HG02970 (cell line): ENCODE data around the gene HEY2.
A peak's percentile ranks its signal among the peaks of the same experiment; 100 is the strongest.
"Not testable (repeated sequence)": the region's sequence is repeated elsewhere in the genome, so short reads cannot be mapped to it uniquely, and the experiment has no call there.

Experiments used
- ATAC-seq: cut with Tn5 transposase; IDR thresholded peaks from one replicate; pipeline ENCODE4 v1.9.1; 2021; ENCODE audit warnings: mild to moderate bottlenecking, moderate library complexity, moderate number of reproducible peaks; ENCODE audit not compliant: unreplicated experiment, low FRiP score

HEY2 gene

DNA sequence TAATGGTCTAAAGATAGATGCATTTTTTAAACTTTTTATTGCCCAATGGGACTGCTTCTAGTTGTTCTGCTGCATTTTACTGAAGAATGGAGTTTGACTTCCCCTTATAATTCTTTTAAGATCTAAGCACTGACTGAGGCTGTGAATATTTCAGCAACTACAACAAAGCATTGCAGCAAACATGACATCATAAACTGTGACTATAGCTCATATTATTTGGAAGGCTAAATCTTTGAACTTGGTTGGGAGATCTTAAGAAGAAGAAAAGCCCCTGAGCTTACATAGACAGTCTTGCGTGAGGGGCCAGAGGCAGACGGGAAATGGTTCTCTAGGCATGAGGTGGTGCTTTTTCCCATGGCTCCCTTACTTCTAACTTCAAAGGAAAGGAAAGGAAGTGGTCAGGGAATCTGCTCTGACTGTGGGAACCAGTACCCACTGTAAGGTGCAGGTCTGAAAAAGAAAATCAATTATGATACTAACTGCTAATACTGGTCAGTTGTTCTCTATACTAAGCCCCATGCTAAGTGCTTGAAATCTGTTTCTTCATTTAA lies 14.8 kb downstream of the HEY2 start:
- no peak for ATAC-seq

DNA sequence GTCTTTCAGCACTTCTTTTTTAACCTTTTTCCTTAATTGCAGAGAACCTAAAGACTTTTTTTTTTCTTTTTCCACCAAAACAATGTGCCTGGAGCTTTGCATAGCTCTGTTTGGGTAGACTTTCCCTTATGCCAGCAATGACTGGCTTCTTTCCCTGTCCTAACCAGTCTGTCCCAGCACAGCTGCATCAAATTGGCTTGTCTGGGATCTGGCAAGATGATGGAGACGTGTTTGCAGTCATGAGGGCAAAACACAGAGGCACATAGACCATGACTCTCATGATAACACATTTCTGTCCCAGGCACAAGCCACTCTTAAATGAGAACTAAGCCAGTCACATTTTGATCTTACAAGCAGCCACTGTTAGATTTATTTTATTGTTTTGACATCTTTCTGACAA lies 16.5 kb downstream of the HEY2 start:
- ATAC-seq, result no peak

DNA sequence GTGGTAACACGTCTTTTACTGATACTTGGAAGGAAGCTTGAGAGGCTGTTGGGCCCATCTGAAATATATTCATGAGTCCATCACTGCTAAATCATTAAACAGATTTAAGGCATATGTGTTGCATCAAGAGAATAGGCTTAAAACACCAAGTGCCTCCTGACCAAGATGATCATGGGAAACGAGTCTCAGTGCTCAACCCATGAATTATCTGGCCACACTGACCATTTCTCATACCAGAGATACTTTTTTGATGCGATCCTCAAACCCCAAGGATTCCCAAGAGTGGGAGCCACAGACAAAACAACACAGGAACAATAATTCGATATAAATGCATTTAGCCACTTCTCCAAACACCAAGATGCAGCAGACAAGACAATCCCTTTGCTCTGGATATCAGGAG lies 17.2 kb downstream of the HEY2 start:
- ATAC-seq, result no peak

DNA sequence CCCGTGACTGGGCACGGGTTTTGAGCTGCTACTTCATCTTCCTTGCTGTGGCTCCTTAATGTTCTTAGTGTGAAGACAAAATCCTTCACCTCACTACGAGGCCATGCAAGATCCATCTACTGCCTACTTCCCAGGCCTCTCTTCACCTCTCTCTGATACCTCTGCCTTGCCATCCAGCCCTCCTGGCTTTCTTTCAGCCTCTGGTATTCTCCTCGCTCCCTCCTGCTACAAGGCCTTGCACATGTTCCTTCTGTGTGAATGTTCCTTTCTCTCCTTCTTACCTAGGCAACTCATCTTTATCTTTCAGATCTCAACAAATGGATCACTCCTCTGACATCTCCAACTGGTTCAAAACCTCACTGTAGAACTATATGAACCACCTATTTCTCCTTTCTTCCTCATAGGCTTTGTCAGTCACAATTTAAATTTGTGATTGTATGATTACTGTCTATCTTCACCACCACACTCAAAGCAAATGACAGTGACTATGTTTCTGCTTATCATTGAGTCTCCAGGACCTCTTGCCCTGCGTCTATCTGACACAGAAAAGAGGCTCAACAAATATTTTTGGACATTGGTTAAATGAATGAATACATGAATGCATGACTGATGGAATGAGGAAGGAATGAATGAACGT lies 19.8 kb downstream of the HEY2 start:
- no peak for ATAC-seq

DNA sequence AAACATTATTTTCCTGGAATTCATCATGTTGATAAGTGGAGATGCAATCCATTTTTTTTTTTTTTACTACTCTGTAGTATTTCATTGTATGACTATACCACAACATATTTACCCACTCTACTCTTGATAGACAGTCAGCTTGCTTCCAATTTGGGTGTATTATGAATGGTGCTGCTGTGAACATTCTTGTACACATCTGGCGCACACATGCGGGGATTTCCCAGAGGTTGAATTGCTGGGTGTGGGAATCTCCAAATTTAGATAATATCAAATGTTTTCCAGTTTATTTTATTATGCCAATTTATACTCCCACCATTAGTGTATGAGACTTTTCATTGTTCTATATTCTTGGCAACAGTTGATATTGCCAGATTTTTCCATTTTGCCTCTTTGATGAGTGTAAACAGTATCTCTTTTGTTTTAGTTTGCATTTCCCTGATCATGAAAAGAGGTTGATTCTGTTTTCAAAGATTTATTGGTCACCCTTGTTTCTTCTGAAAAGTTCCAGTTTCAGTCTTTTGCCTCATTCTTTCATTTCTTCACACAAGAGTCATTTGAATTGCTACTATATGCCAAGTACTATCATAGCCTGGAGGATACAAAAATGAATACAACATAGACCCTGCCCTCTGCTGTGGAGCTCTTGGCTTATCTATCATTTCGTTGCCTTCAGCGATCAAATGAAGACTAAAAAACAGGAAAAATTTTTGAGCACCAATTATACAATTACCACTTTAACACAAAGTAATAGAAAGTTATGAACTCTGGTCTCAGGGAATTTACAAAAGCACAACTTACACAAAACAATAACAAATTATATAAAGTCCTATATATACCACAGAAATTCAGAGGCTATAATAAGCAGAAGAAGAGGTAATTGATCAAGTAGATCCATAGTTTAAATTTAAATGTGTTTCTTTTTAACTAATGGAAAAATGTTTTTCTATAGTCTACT lies 24.2 kb downstream of the HEY2 start:
- ATAC-seq, result no peak

DNA sequence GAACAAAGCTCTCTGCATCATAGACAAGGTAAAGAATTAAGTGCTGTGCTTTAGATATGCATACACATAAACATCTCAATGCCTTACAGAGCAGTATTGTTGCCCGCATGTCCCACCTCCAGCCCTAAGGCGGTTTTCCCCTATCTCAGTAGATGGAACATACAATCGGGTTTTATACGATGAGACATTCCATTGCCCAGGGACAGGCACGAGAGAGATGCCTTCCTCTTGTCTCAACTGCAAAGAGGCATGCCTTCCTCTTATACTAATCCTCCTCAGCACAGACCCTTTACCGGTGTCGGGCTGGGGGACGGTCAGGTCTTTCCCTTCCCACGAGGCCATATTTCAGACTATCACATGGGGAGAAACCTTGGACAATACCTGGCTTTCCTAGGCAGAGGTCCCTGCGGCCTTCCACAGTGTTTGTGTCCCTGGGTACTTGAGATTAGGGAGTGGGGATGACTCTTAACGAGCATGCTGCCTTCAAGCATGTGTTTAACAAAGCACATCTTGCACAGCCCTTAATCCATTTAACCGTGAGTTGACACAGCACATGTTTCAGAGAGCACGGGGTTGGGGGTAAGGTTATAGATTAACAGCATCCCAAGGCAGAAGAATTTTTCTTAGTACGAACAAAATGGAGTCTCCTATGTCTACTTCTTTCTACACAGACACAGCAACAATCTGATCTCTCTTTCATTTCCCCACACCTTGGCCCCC lies 26.8 kb downstream of the HEY2 start:
- not testable (repeated sequence) for ATAC-seq

DNA sequence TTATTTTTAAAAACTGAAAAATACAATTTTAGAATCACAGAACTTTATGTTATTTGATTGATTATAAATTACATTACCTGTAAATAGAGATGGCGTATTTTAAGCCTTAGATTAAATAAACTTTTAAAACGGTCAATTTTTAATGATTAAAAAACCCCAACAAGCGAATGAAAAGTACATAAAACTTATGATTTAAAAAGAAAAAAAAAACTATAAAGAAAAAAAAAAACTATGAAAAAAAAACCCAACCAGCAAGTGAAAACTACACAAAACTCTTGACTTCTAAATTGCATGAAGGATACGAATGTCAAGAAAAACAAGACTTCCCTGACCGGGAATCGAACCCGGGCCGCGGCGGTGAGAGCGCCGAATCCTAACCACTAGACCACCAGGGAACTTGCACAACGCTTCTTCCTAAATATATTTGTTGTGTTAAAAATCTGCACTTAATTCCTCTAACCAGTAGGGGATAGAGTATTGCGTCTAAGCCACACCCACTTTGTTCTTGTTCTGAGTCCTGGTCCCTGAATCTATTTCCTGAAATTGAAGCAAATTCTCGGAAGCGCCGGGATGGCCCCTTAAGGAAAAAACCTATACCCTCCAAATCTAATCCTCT lies 30.6 kb downstream of the HEY2 start:
- peak; percentile 91 for ATAC-seq

DNA sequence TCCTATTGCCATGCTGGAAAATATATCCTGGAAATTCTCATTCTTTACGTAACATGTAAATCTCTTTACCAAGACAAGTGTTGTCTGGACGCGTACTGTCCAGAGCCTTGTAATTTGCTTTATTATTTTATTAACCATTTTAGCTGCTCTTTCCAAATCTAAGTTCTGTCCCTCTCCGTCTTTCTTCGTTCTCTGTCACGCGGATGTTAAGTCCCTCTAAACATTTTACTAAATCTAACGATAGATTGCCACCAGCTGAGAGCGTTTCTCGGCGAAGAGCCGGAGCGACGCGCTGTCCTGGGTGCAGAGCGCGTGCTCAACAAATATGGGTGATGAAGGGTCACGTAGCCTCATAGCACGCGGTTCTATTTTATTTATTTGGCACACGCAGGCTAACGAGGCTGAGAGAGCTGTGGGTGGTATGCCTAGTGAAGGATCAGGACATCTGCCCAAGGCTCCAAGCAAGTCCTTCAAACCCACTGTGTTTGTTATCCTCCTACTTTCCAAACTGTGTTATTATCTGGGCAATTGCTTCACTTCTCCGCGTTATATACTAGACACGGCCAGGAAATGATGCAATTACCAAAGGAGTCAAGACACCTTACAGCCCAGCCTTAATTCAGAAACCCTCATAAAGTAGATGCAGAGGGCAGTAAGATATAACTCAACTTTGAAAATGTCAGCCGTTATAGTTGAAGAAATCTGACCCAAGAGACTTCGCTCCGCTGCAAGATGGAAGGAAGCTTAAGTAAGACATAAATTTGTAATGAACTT lies 31.3 kb downstream of the HEY2 start:
- ATAC-seq, result peak; percentile 61

DNA sequence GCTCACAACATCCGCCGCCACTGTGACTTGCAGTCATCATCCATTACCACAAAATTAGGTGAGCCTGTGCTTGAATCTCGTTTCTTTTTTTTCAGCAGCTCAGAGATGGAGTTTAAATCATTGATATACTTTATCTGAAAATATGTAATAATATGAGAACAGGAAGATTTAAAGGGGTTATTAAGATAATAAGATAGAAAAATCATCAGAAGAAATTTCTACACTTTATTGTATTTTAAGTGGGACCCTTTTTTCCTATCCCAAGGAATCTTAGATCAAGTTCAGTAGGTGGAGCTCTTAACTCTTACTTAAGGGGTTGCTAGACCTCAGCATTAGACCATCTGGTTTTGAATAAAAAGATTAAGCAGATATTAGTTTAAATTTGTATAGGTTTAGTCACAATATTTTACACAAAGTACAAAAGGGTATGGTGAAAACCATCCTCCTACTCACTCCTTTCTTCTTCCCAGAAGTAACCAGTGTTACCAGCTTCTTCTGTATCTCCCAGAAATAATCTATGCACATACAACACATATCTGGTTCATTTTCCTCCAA lies 32.0 kb downstream of the HEY2 start:
- no peak for ATAC-seq

DNA sequence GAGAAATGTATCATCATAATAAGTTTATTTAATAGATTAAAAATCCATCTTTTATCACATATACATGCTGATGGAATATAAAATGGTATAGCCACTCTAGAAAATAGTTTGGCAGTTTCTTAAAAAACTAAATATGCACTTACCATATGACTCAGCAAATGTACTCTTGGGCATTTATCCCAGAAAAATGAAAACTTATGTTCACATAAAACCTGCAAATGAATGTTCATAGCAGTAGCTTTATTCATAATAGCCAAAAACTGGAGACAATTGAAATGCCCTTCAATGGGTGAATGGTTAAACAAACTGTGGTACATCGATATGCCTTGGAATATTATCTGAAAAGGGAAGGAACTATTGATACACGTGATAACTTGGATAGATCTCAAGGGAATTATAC lies 34.9 kb downstream of the HEY2 start:
- no peak for ATAC-seq

DNA sequence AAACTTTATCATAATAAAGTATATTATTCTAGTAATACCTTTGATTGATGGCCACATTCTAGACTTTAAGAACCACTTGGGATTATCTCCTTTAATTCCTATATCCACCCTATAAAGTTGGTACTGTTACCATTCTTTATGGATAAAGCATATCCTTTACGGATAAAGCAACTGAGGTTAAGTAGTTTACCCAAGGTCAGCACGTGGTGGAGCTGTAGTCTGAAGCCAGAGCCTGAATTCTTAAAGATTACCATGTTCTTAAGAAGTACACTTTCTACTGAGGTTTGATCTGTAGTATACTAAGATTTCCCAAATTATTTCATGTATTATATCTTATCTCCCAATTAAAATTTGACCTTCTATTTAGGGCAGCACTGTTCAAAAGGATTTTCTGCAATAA lies 38.4 kb downstream of the HEY2 start:
- no peak for ATAC-seq

DNA sequence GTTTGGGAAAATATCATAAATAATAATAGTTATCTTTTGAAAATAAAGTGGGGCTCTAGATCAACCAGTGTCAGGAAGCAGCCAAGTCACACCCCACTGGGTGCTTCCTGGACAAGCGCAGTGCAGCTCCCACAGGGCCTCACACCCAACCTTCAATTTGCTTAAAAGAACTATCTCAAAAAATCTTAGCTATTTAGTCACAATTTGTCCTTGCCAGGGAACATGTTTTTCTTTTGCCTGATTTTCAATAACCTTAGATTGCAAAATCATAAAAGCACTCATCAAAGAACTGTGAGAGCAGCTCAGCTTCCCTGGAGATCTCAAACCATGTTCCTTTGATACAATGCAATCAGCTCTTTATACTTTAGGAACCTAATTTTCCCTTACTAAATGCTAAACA lies 39.7 kb downstream of the HEY2 start:
- ATAC-seq, result no peak

DNA sequence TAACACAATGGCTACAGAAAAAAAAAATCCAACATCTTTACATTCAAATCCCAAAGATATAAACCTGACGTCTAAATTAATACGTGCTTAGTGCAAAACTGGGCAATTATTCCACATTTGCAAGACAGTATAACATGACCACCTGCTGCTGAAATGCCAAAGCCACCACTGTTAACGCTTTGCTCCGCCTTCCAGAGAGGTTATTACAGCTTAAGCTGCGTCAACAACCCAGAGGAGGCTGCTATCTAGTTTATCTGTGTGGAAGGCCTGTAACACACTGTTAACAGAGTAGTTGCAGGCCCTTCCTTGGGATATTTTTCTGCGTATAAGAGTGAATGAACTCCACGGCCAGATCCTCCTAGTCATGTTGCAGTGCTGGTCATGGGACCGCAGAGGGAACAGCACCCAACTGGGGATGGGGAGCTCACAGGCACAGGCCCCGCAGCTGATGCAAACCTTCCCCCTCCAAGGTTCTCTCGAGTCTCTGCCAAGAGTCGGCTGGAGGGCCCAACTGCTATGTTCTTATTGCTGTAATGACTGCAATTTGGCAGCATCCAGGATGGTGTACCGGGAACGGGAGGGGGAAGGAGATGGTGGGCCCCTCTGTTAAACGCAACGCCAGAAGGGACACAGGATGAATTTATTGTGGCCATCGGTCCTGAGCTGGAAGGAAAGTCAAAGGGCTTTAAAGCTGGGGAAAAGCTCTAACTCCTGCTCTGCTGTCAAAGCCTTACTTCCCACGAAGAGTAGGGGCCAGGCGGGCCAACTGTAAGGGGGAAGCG lies 40.3 kb downstream of the HEY2 start:
- no peak for ATAC-seq

DNA sequence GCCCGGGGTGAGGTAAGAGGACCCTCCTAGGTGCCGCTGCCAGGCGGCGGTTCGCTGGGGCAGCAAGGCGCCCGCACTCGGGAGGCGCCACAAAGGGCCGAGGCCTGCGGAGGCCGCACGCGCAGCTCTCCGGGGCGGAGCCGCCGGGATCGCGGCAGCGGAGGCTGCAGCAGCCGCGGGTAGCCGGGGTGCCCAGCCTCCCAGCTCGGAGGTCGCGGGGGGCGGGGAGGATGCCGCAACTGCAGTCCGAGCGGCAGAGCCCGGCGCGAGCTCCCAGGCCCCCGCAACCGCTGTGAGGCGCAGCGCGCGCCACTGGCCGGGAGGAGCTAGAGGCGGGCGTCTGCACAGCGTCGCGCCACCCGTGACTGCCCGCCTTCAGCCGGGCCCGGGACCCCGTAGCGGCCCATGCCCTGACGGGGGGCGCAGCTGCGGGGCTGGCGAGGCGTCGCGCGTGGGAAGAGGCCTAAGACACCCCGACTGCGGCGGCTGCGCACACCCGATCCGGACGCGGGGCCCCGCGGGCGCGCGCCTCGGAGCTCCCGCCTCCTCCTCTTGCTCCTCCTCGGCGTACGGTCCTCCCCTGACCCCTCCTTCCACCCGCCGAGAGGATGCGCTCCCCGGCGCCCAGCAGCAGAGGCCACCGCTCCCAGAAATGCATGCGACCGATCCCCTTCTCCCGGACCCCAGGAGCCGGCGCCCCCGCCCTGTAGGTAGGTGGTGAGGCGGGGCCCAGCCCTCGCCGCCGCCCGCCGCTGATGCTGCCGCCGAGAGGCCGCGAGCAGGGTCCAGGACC lies 41.1 kb downstream of the HEY2 start, which contains the start of gene NCOA7:
Gene NCOA7 (plus strand): TSS at position 603 of the 793 bp plus-strand sequence. CDS start 24,395 bp downstream, outside the sequence.
- ATAC-seq, result peak; percentile 72

DNA sequence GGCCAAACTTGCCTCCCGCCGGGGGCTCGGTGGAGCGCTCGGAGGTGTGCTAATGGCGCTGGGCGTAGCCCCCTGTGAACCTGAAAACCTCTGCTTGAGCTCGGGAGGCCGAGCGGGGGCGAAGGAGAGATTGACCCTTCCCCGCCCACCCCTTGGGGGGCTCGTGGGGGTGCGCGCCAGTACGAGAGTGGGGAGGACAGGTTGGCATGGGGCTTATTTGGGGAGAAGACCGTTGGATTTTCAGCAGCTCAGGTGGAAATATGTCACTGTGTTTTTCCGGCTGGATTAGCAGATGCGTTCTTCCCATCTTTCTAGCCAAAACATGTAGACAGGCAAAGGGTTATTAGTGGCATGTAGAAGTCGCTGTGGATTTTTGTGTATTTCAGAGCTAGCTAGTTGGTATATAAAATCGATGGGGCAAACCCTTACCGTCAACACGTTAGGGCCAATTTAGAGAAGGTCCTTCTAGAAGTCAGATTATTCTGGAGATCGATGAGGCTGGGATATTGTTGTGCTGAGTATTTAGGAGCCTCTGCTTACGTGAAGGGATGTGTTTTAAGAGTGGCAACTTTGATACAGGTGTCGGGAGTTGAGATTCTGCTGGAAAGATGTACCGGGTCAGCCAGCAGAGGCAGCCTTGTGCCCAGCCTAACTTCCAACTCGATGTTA lies 41.9 kb downstream of the HEY2 start:
- ATAC-seq, result peak; percentile 40

DNA sequence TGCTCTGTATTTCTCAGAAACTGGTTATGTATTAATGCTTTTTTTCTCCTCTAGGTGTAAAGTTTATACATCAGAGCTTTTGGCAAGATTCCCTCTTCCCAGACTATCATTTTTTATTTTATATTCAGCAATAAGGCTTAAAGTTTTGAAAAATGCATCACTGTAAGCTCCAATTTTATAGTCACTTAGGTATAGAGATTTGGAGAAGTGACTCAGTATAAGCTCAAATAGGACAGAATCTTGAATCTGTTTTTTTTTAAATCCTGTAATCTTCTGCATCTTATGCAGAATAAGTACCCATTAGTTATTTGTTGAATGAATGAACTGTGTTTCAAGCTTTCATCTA lies 42.4 kb downstream of the HEY2 start:
- no peak for ATAC-seq

DNA sequence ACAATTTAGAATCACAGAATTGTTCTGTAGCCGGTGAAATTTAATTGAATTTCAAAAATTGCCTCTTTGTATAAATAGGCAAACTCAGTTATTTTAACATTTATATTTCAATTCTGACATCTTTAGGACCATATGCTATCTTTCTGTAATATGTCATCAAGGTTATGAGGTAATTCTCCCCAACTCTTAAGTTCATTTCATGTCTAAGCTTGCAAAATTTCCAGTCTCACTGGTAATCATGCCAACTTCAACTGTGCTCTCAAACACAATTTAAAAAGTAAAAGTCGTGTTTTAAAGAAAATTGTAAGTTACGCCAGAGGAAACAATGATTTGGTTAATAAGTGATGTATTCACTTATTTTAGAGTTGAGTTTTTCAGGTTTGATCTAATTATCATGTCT lies 42.7 kb downstream of the HEY2 start:
- no peak for ATAC-seq
